H1 (cell line): ENCODE results near the gene VPS51. TPM values are rescaled to one million over a fixed set of nuclear protein-coding genes. Genes with fewer than 3 reads are reported as not detected.

ENCODE experiments used
- CTCF ChIA-PET: fragments of 300-600 bp; sonication (Branson Sonifier 250); formaldehyde crosslinking; loops from one replicate; lab custom pipeline; 2021; ENCODE audit not compliant: partially characterized antibody; lab: Charles Lee
- POLR2A ChIA-PET: fragments of 300-600 bp; sonication (Branson Sonifier 250); formaldehyde crosslinking; loops from one replicate; lab custom pipeline; 2021; ENCODE audit warnings: inconsistent platforms; ENCODE audit not compliant: partially characterized antibody; lab: Charles Lee
- DNase-seq, 2 experiments: peaks; one replicate each; pipeline versions ENCODE4 v3.0.0 to v3.0.0-alpha.2; 2010 to 2022; ENCODE audit warnings: low spot score in 2 of 2, low read depth in 1 of 2, mixed read lengths in 1 of 2
- FAIRE-seq: peaks from 2 replicates; lab custom pipeline; 2011; peaks lifted over from hg19 to GRCh38; lab: Jason Lieb, UNC
- H2AFZ ChIP-seq: 2 replicates; pipeline ENCODE4 v1.8.1; 2012; ENCODE audit warnings: low read length, inconsistent platforms
- H2AK5ac ChIP-seq: 2 replicates; pipeline ENCODE4 v1.6.1; 2013; ENCODE audit warnings: low read depth, low read length
- H2BK120ac ChIP-seq: replicated peaks from 2 replicates; pipeline ENCODE3; 2013; ENCODE audit warnings: low read depth, low read length, inconsistent platforms
- H2BK12ac ChIP-seq: 2 replicates; pipeline ENCODE4 v1.6.1; 2013; ENCODE audit warnings: low read depth, low read length
- H2BK15ac ChIP-seq: 2 replicates; pipeline ENCODE4 v1.6.1; 2013; ENCODE audit warnings: low read length
- H2BK20ac ChIP-seq: 2 replicates; pipeline ENCODE4 v1.6.1; 2013; ENCODE audit warnings: low read length
- H2BK5ac ChIP-seq: 2 replicates; pipeline ENCODE4 v1.6.1; 2013; ENCODE audit warnings: low read depth, low read length
- H3K14ac ChIP-seq: 2 replicates; pipeline ENCODE4 v1.6.1; 2013; ENCODE audit warnings: inconsistent platforms; ENCODE audit not compliant: insufficient read length
- H3K18ac ChIP-seq: 2 replicates; pipeline ENCODE4 v1.6.1; 2013; ENCODE audit warnings: low read length; ENCODE audit errors: extremely low read depth
- H3K23ac ChIP-seq: 2 replicates; pipeline ENCODE4 v1.6.1; 2013; ENCODE audit warnings: inconsistent platforms; ENCODE audit not compliant: insufficient read length
- H3K23me2 ChIP-seq: 2 replicates; pipeline ENCODE4 v1.6.1; 2013; ENCODE audit warnings: low read depth, low read length
- H3K27ac ChIP-seq: 2 replicates; pipeline ENCODE4 v1.6.1; 2011; ENCODE audit warnings: low read depth, low read length, inconsistent platforms
- H3K27me3 ChIP-seq, 4 experiments: replicated peaks in 1 of 4; 1 replicate in 1 of 4; 2 replicates in 3 of 4; pipeline versions ENCODE4 v1.6.1 to v1.8.1; 2011 to 2013; ENCODE audit warnings: low read length in 3 of 4, mild to moderate bottlenecking in 3 of 4, inconsistent platforms in 2 of 4, mixed read lengths in 2 of 4, moderate library complexity in 1 of 4; ENCODE audit not compliant: control insufficient read depth in 3 of 4, insufficient read depth in 3 of 4; ENCODE audit errors: extremely low read depth in 1 of 4
- H3K36me3 ChIP-seq, 4 experiments: 2 replicates each; pipeline versions ENCODE4 v1.6.1 to v1.8.1; 2011 to 2013; ENCODE audit warnings: mild to moderate bottlenecking in 4 of 4, low read length in 3 of 4, moderate library complexity in 2 of 4, control low read depth in 1 of 4, inconsistent platforms in 1 of 4; ENCODE audit not compliant: insufficient read depth in 4 of 4, control insufficient read depth in 2 of 4
- H3K4ac ChIP-seq: replicated peaks from 2 replicates; pipeline ENCODE3; 2013; ENCODE audit warnings: low read length, low read depth, mixed read lengths, inconsistent platforms; ENCODE audit not compliant: insufficient read length
- H3K4me1 ChIP-seq, 4 experiments: replicated peaks in 1 of 4; 1 replicate in 1 of 4; 2 replicates in 3 of 4; pipeline versions ENCODE4 v1.6.1 to v1.8.1; 2011 to 2013; ENCODE audit warnings: low read length in 3 of 4, inconsistent platforms in 2 of 4, mixed read lengths in 1 of 4; ENCODE audit not compliant: insufficient read depth in 4 of 4, control insufficient read depth in 3 of 4
- H3K4me2 ChIP-seq, 2 experiments: 2 replicates each; pipeline versions ENCODE4 v1.6.1 to v1.8.1; 2011 to 2013; ENCODE audit warnings: low read depth in 2 of 2, low read length in 2 of 2, control low read depth in 1 of 2, inconsistent platforms in 1 of 2, mild to moderate bottlenecking in 1 of 2; ENCODE audit not compliant: insufficient read depth in 1 of 2
- H3K4me3 ChIP-seq, 4 experiments: fragments of 200-600, 300-600 bp in 1 of 4; sonication (generic), shearing (Covaris generic), sonication (Bioruptor Twin) in 1 of 4; 2 replicates each; pipeline versions ENCODE4 v1.5.1 to v1.8.1; 2011 to 2016; ENCODE audit warnings: low read length in 4 of 4, low read depth in 3 of 4, control low read depth in 2 of 4, inconsistent platforms in 2 of 4, mild to moderate bottlenecking in 2 of 4, mixed read lengths in 1 of 4, moderate library complexity in 1 of 4; ENCODE audit not compliant: insufficient read depth in 2 of 4; ENCODE audit errors: extremely low read depth in 1 of 4
- H3K56ac ChIP-seq: replicated peaks from 2 replicates; pipeline ENCODE3; 2013; ENCODE audit warnings: low read depth, mild to moderate bottlenecking, mixed read lengths, low read length, inconsistent platforms; ENCODE audit not compliant: insufficient read length
- H3K79me1 ChIP-seq: 2 replicates; pipeline ENCODE4 v1.6.1; 2013; ENCODE audit warnings: low read depth, low read length, control low read depth
- H3K79me2 ChIP-seq, 2 experiments: 2 replicates each; pipeline versions ENCODE4 v1.6.1 to v1.8.1; 2012 to 2013; ENCODE audit warnings: low read length in 2 of 2, mild to moderate bottlenecking in 2 of 2, inconsistent platforms in 1 of 2; ENCODE audit not compliant: insufficient read depth in 2 of 2, control insufficient read depth in 1 of 2
- H3K9ac ChIP-seq, 4 experiments: replicated peaks in 1 of 4; 1 replicate in 1 of 4; 2 replicates in 3 of 4; pipeline versions ENCODE4 v1.6.1 to v1.8.1; 2011 to 2013; ENCODE audit warnings: low read depth in 3 of 4, low read length in 3 of 4, control low read depth in 2 of 4, mild to moderate bottlenecking in 2 of 4, moderate library complexity in 2 of 4, inconsistent platforms in 1 of 4; ENCODE audit errors: extremely low read depth in 1 of 4
- H3K9me3 ChIP-seq, 2 experiments: 2 replicates each; pipeline versions ENCODE4 v1.6.1 to v1.8.1; 2012 to 2013; ENCODE audit warnings: mild to moderate bottlenecking in 2 of 2, moderate library complexity in 2 of 2, control low read depth in 1 of 2, inconsistent platforms in 1 of 2, low read depth in 1 of 2, low read length in 1 of 2, mixed read lengths in 1 of 2; ENCODE audit not compliant: insufficient read depth in 2 of 2
- H4K20me1 ChIP-seq, 2 experiments: replicated peaks in 1 of 2; 2 replicates each; pipeline versions ENCODE3 to v1.8.1; 2011 to 2013; ENCODE audit warnings: inconsistent platforms in 2 of 2, low read length in 2 of 2, mild to moderate bottlenecking in 1 of 2; ENCODE audit not compliant: insufficient read depth in 2 of 2, control insufficient read depth in 1 of 2
- H4K5ac ChIP-seq: 2 replicates; pipeline ENCODE4 v1.6.1; 2013; ENCODE audit warnings: low read length, low read depth, mixed read lengths, inconsistent platforms; ENCODE audit not compliant: insufficient read length
- H4K8ac ChIP-seq: 2 replicates; pipeline ENCODE4 v1.8.0; 2013; ENCODE audit warnings: mild to moderate bottlenecking, moderate library complexity, low read length, inconsistent platforms; ENCODE audit not compliant: insufficient read depth; ENCODE audit errors: extremely low read depth
- H4K91ac ChIP-seq: replicated peaks from 2 replicates; pipeline ENCODE3; 2013; ENCODE audit warnings: low read length, mixed read lengths, inconsistent platforms; ENCODE audit not compliant: insufficient read length
- POU5F1 ChIP-seq: IDR thresholded peaks from 2 replicates; pipeline ENCODE4 v1.6.1; 2011; ENCODE audit warnings: low read depth, mild to moderate bottlenecking, low read length, moderate library complexity
- TEAD4 ChIP-seq: IDR thresholded peaks from 2 replicates; pipeline ENCODE4 v1.6.1; 2012; ENCODE audit warnings: low read depth, low read length, inconsistent platforms, mixed read lengths
- WGBS, 2 experiments: shearing (Covaris generic) in 1 of 2; methylation state at CpG; one replicate each; pipeline versions ENCODE4 v1.1.6 to v1.1.7; 2013 to 2015; ENCODE audit warnings: low lambda C conversion rate in 2 of 2, mixed read lengths in 2 of 2, inconsistent platforms in 1 of 2, low coverage in 1 of 2, missing lambda C conversion rate in 1 of 2; ENCODE audit not compliant: insufficient replicate concordance in 2 of 2, insufficient coverage in 1 of 2, insufficient read length in 1 of 2; ENCODE audit errors: extremely low coverage in 1 of 2, missing lambda C conversion rate in 1 of 2; 5-methylcytosine and 5-hydroxymethylcytosine counted together
- polyA plus RNA-seq, 7 experiments: library from polyadenylated mRNA; depleted of rRNA in 3 of 7; stranded (reverse) in 5 of 7; unstranded in 2 of 7; fragments of >200 nt in 5 of 7; fragments of 200-250 nt in 2 of 7; gene quantifications; 1 replicate in 5 of 7; 2 replicates in 1 of 7; 4 replicates in 1 of 7; pipeline versions ENCODE4 v1.2.1 to v1.2.3, GENCODE V29; 2011 to 2013; ENCODE audit warnings: missing spikeins in 2 of 7, mixed read lengths in 2 of 7
- total RNA-seq: library from RNA; stranded (reverse); fragmentation: NEBNext Ultra II Directional; extraction: Animal tissue kit (Norgen Biotek cat#: 25700); gene quantifications from 2 replicates; pipeline ENCODE4 v1.2.1, GENCODE V29; 2021

The VPS51 gene
- total and polyA plus RNA-seq, 2 of the 8 experiments (the other 6 are each of a cell fraction or from before 2014, with no cell fraction given), result 97.4 to 142 TPM

DNA sequence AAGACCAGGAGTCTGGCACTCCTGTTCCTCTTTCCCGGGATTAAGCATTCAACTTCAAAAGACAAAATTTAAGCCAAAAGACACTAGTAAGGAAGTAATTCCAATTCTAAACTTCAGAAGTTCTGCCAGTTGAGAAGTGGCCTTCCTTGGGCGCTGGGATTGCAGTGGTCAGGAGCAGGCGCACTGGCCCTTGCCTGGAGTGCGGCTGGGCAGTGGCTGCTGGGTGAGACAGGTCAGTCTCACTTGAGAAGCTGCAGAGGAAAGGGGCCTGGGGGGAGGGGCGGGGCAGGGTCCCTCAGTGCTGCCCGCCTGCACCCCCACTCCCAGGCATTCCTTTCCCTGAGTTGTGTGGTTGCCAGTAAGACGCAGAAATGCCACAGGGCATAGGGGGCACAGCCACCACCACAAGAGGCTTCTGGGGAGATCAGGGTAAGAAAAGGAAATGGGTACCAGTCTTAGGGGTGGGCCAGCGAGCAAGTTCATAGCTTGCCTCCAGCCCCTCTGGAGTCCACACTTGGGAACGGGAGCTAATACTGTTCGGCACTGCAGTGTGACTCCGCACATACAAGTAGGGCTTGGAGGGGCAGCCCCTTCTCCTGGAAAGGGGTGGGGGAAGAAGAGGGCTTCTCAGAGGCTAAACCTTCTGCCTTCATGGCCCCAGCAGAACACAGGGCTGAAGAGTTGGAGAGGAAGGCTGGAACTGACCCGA, 31.6 kb downstream of the VPS51 start:
- no peak overlapping the region for H3K4me2 ChIP-seq
- H3K79me1 ChIP-seq, result peaks cover 4% of the 10 kb centered on the region; the same call in 1 of the 2 replicates
- H3K56ac ChIP-seq, result no peak overlapping the region
- FAIRE-seq, result no peak
- no peak overlapping the region for H2BK20ac ChIP-seq
- H3K4ac ChIP-seq, result no peak overlapping the region
- no peak overlapping the region for H2BK5ac ChIP-seq
- ChIA-PET CTCF (interaction anchor here (0.6 to 9.5 kb wide), 7 partner anchors 9 to 201 kb away, joined by 3 to 71 read pairs (median 3); partner anchors contain the start of genes CAPN1 and TM7SF2), POLR2A (interaction anchor here (0.9 to 15.8 kb wide), 9 partner anchors 9 to 243 kb away, joined by 3 to 305 read pairs (median 4); partner anchors contain the start of genes FAU, MRPL49, SPDYC and SYVN1)
- no peaks in the 10 kb centered on the region for H3K4me1 ChIP-seq
- no peak overlapping the region for H4K5ac ChIP-seq
- H3K23ac ChIP-seq, result no peak overlapping the region
- H4K20me1 ChIP-seq, result peaks cover 0 to 12% of the 10 kb centered on the region in 2 experiments
- no peak overlapping the region for H2BK15ac ChIP-seq
- H3K27me3 ChIP-seq, result no peaks in the 10 kb centered on the region
- H2BK120ac ChIP-seq, result no peak overlapping the region
- no peaks in the 10 kb centered on the region for H3K9me3 ChIP-seq
- H3K18ac ChIP-seq, result no peak overlapping the region
- no peak overlapping the region for H3K4me3 ChIP-seq
- no peak overlapping the region for H3K9ac ChIP-seq
- no peak overlapping the region for H4K8ac ChIP-seq
- DNase-seq, result no peak
- H3K79me2 ChIP-seq, result peaks cover 0 to 17% of the 10 kb centered on the region in 2 experiments; a peak in 3 of 4 replicates
- whole genome bisulfite sequencing, 2 experiments, result 87% methylated on average over 9 of the region's 12 CpGs; no CpG with 5 or more reads in 1 of the 2 experiments
- H2BK12ac ChIP-seq, result no peak overlapping the region
- peaks cover 19 to 66% (median 57%) of the 10 kb centered on the region in 4 experiments for H3K36me3 ChIP-seq
- no peak overlapping the region for H3K14ac ChIP-seq
- H3K27ac ChIP-seq, result no peak overlapping the region
- no peak overlapping the region for H4K91ac ChIP-seq
- H2AFZ ChIP-seq, result no peak overlapping the region
- no peak for TF ChIP-seq TEAD4
- TF ChIP-seq POU5F1, result no peak
- H3K23me2 ChIP-seq, result no peaks in the 10 kb centered on the region; the same call in 1 of the 2 replicates
- no peak overlapping the region for H2AK5ac ChIP-seq
